ENCODE data around the gene PCNX2.

GRCh38 chr1:233211595-233211994 is 83.9 kb downstream of the PCNX2 start:
- TF ChIP-seq EZH2 (IDR thresholded peaks at IDR 0.05; ENCODE audit: borderline replicate concordance, insufficient read depth, low read depth, low read length, poor library complexity, severe bottlenecking) = no peak
- no peak for TF ChIP-seq CTCF (IDR thresholded peaks at IDR 0.05)

Data from B cell (primary cell).